Measurements from ENCODE around the gene PHACTR1.
"Not testable (repeated sequence)": the region's sequence is repeated elsewhere in the genome, so short reads cannot be mapped to it uniquely, and the experiment has no call there.

Gene PHACTR1

DNA sequence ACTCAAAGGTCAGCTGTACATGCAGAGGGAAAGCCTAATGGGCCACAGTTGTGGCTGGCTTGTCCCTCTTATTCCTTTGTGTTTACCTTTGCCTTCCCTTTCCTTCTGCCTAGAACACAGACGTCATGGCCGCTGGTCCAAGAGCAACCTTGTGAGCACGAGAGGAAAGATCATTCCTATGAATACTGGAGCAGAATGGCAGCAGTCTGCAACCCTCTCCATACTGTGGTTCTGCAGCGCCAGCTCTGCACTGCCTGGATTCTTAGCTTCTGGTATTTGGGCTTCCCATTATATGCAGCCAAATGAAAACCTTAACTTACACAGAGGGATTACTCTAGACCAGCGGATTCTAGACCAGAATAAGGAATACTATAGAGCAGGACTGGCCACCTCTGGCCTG lies 599.3 kb downstream of the PHACTR1 start:
- TF ChIP-seq, protein P1, sequence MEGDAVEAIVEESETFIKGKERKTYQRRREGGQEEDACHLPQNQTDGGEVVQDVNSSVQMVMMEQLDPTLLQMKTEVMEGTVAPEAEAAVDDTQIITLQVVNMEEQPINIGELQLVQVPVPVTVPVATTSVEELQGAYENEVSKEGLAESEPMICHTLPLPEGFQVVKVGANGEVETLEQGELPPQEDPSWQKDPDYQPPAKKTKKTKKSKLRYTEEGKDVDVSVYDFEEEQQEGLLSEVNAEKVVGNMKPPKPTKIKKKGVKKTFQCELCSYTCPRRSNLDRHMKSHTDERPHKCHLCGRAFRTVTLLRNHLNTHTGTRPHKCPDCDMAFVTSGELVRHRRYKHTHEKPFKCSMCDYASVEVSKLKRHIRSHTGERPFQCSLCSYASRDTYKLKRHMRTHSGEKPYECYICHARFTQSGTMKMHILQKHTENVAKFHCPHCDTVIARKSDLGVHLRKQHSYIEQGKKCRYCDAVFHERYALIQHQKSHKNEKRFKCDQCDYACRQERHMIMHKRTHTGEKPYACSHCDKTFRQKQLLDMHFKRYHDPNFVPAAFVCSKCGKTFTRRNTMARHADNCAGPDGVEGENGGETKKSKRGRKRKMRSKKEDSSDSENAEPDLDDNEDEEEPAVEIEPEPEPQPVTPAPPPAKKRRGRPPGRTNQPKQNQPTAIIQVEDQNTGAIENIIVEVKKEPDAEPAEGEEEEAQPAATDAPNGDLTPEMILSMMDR (IDR thresholded peaks at IDR 0.05; ENCODE audit: low read depth, low read length), result no peak
- no peak for DNase-seq (ENCODE audit: extremely low read depth, low read depth)

DNA sequence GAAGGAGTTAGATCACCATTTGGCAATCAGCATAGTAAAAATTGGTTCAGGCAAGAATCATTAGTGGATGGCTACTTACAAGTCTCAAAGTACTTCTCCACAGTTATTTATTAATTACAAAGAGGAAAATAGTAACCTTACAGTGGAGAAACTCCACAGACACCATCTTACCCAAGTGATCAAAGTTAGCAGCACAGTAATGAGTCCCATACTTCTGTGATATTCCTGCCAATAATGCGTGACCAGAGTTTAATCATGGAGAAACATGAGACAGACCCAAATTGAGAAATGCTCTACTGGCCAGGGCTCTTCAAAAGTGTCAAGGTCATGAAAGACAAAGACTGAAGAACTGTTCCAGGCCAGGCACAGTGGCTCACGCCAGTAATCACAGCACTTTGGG lies 602.3 kb downstream of the PHACTR1 start:
- no peak for DNase-seq (ENCODE audit: extremely low read depth, low read depth)
- TF ChIP-seq, protein P1 (IDR thresholded peaks at IDR 0.05; ENCODE audit: low read depth, low read length), result no peak

DNA sequence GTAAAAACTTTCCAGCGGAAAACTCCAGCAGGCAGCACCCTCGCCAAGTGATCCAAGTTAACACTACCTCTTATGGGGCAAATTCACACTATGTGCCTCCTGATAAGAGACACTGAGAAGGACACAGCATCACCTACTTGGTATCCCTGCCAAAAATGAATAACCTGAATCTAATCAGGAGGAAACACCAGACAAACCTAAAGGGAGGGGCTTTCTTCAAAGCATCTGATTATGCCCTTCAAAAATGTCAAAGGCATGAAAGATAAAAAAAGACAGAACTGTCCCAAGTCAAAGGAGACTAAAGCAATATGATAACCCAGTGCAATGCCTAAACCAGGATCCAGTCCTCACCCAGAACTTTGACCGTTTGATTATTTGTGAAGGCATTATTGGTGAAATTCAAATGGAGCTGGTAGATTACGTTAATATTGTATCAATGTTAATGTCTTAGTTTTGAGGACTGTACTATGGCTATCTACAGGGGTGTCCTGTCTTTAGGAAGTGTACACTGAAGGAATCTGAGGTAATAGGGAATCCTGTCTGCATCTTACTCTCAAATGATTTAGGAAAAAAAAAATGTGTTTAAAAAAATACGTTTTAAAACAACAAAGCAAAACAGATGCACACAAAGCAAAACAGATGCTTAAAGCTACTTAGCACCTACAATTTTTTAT lies 603.5 kb downstream of the PHACTR1 start:
- TF ChIP-seq, protein P1 (IDR thresholded peaks at IDR 0.05; ENCODE audit: low read depth, low read length), result no peak
- DNase-seq (ENCODE audit: extremely low read depth, low read depth), result no peak

DNA sequence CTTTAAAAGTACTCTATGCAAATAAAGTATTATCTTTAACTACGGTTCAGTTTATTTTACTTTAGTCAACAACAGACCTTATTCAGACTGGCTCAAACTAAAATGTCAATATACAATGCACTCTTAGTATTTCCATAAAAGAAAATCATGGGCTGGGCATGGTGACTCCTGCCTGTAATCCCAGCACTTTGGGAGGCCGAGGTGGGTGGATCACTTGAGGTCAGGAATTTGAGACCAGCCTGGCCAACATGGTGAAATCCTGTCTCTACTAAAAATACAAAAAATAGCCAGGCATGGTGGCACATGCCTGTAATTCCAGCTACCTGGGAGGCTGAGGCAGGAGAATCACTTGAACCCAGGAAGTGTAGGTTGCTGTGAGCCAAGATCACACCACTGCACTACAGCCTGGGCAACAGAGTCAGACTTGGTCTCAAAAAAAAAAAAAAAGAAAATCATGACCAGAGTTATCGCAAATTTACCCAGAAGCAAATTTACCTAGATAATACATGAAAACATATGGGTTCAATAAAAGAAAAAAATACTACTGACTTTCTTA lies 609.5 kb downstream of the PHACTR1 start:
- not testable (repeated sequence) for DNase-seq (ENCODE audit: extremely low read depth, low read depth)

DNA sequence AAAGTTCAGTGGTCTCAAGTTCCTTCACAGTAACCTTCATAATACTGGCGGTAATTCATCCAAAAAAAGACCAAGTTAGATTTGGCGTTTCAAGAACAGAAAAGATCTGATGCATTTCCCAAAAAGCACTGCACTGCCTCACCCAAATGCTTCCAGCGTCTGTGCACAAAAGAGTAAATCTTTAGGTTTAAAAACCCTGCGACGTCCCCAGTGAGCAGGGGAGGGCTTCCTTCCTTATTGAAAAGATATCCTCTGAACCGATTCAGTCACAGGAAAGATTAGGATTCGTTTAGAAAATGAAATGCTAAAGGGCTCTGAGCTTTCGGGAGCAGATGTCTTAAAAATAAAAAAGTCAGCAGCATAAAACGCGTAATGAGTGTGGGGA lies 611.1 kb downstream of the PHACTR1 start:
- no peak for DNase-seq (ENCODE audit: extremely low read depth, low read depth)
- TF ChIP-seq, protein P1 (IDR thresholded peaks at IDR 0.05; ENCODE audit: low read depth, low read length), result no peak

DNA sequence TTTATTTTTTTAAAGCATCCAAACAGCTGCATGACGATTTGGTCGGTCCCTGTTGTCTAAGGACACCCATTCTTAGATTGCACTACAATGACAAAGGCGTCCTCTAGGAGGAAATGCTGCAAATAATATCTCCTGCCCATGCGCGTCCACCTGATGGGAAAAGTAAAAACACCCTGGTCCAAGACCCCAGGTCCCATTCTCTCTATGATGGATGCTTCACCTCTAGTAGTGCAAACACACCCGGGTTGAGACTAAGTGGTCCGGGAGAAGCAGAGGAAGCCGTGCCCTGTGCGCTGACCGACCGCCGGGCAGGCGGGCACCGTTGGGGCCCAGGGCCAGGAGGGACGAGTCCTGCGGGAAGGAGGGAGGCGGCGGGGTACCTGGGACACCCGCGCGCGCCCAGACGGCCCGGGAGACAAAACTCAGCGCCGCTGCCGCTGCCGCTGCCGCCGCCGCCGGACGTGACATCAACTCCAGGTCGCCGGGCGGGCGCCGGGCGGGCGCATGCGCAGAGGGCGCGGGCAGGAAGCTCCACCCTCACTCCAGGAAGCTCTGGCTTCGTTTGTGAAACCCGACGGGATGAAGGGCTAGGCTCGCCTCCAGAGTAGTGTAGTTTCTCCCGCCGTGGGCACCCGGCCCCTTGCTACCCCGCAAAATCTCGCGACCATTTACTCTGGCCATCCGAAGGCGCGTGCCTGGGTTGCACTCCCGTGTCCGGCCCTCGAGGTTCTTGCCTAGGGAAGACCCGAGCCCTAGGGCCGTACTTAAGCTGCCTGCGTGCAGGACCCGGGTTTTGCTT lies 611.7 kb downstream of the PHACTR1 start, which contains the start of gene TBC1D7:
Gene TBC1D7 (minus strand): TSS at position 462 of the 799 bp plus-strand sequence. CDS start 1,639 bp downstream, outside the sequence.
- DNase-seq (ENCODE audit: extremely low read depth, low read depth), result peak; percentile 83
- TF ChIP-seq, protein P1 (IDR thresholded peaks at IDR 0.05; ENCODE audit: low read depth, low read length), result peak; percentile 18

DNA sequence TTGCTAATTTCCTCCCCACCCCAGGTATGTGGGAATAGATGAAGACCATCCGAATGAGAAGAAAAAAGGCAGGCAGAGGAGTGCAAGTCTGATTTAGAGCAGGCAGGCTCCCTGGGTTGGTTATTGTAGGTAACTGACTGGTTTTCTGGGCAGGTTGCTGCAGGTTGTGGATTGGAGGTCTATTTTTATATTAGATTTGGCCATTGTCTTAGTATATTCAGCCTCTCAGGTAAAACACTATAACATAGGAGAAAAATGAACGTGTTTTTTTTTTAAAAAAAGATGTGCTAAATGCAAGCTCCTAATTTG lies 612.3 kb downstream of the PHACTR1 start:
- no peak for DNase-seq (ENCODE audit: extremely low read depth, low read depth)
- TF ChIP-seq, protein P1 (IDR thresholded peaks at IDR 0.05; ENCODE audit: low read depth, low read length), result no peak
